Measurements from ENCODE around the gene UGT2A2.
"Not testable (repeated sequence)": the region's sequence is repeated elsewhere in the genome, so short reads cannot be mapped to it uniquely, and the experiment has no call there.

Gene UGT2A2

GRCh38 chr4:69639542-69639941, at the start of gene UGT2A2:
Gene UGT2A2 (minus strand): TSS chr4:69639642. CDS start chr4:69639640, 2 bp downstream.
- no peak for DNase-seq

- no peak for DNase-seq
Measured at GRCh38 chr4:69684804-69685203, 45.4 kb upstream of the UGT2A2 start.

GRCh38 chr4:69668680-69669079, 29.2 kb upstream of the UGT2A2 start:
- DNase-seq: no peak

GRCh38 chr4:69664009-69664408, 24.6 kb upstream of the UGT2A2 start:
- not testable (repeated sequence) for DNase-seq

- not testable (repeated sequence) for DNase-seq
Measured at GRCh38 chr4:69661130-69661803, 21.8 kb upstream of the UGT2A2 start.

GRCh38 chr4:69658133-69658532, 18.7 kb upstream of the UGT2A2 start:
- no peak for DNase-seq

- DNase-seq: no peak
Measured at GRCh38 chr4:69656653-69657158, 17.3 kb upstream of the UGT2A2 start.

- no peak for DNase-seq
Measured at GRCh38 chr4:69653147-69653546, 13.7 kb upstream of the UGT2A2 start, which contains the start of gene UGT2A1. Gene UGT2A1 (minus strand): TSS chr4:69653247. CDS start chr4:69647644, 5,603 bp downstream.

GRCh38 chr4:69650872-69651271, 11.4 kb upstream of the UGT2A2 start:
- no peak for DNase-seq

- no peak for DNase-seq
Measured at GRCh38 chr4:69649629-69650028, 10.2 kb upstream of the UGT2A2 start.

- DNase-seq: no peak
Measured at GRCh38 chr4:69649207-69649606, 9.8 kb upstream of the UGT2A2 start.

GRCh38 chr4:69642961-69643360, 3.5 kb upstream of the UGT2A2 start:
- DNase-seq: no peak

- DNase-seq: no peak
Measured at GRCh38 chr4:69640289-69640688, 847 bp upstream of the UGT2A2 start.

GRCh38 chr4:69617083-69617694, 22.3 kb downstream of the UGT2A2 start:
- DNase-seq: peak; percentile 1

- no peak for DNase-seq
Measured at GRCh38 chr4:69610484-69610883, 29.0 kb downstream of the UGT2A2 start.

- DNase-seq: no peak
Measured at GRCh38 chr4:69601065-69601464, 38.4 kb downstream of the UGT2A2 start.

- DNase-seq: no peak
Measured at GRCh38 chr4:69600013-69600412, 39.4 kb downstream of the UGT2A2 start.

- no peak for DNase-seq
Measured at GRCh38 chr4:69594382-69594781, 45.1 kb downstream of the UGT2A2 start.

GRCh38 chr4:69591364-69591763, 48.1 kb downstream of the UGT2A2 start:
- no peak for DNase-seq

- no peak for DNase-seq
Measured at GRCh38 chr4:69589884-69590283, 49.6 kb downstream of the UGT2A2 start.

- no peak for DNase-seq
Measured at GRCh38 chr4:69584135-69584534, 55.3 kb downstream of the UGT2A2 start.

GRCh38 chr4:69583543-69583942, 55.9 kb downstream of the UGT2A2 start:
- DNase-seq: no peak

- no peak for DNase-seq
Measured at GRCh38 chr4:69577245-69577644, 62.2 kb downstream of the UGT2A2 start.

- no peak for DNase-seq
Measured at GRCh38 chr4:69576251-69576877, 63.1 kb downstream of the UGT2A2 start.

All from NCI-H526 treated with DMSO at 0.1 percent for 48 hours (cell line).